Stimulated activated CD4-positive, alpha-beta T cell treated with anti-CD3 and anti-CD28 coated beads, Interleukin-12 subunit alpha, Interleukin-12 subunit beta, amount 100 ng/mL, for 24 hours (primary cell): Measurements from ENCODE around the gene SLC17A6.

Source experiments
- DNase-seq, 2 experiments: peaks; one replicate each; pipeline ENCODE4 v3.0.0-alpha.2; 2020; ENCODE audit warnings: low read depth in 2 of 2

SLC17A6 gene

GRCh38 chr11:22337596-22338485 lies at the start of gene SLC17A6:
TSS of gene SLC17A6 (plus strand) at chr11:22338381. CDS start at chr11:22338534, 153 bp downstream.
- DNase-seq, result no peak

GRCh38 chr11:22302368-22302767 lies 35.8 kb upstream of the SLC17A6 start:
- DNase-seq, result no peak

GRCh38 chr11:22304337-22304961 lies 33.7 kb upstream of the SLC17A6 start:
- no peak for DNase-seq

- DNase-seq, result no peak
These were observed 20.5 kb upstream of the SLC17A6 start for GRCh38 chr11:22317656-22318055.

- no peak for DNase-seq
These were observed 6.4 kb upstream of the SLC17A6 start for GRCh38 chr11:22331771-22332170.

- no peak for DNase-seq
These were observed 1.6 kb upstream of the SLC17A6 start for GRCh38 chr11:22336587-22336986.

- no peak for DNase-seq
These were observed 1.4 kb downstream of the SLC17A6 start for GRCh38 chr11:22339611-22340010.

- no peak for DNase-seq
These were observed 2.1 kb downstream of the SLC17A6 start for GRCh38 chr11:22340235-22340634.

GRCh38 chr11:22340701-22341587 lies 2.8 kb downstream of the SLC17A6 start:
- no peak for DNase-seq

- no peak for DNase-seq
These were observed 3.4 kb downstream of the SLC17A6 start for GRCh38 chr11:22341588-22341931.

GRCh38 chr11:22342211-22343031 lies 4.2 kb downstream of the SLC17A6 start:
- DNase-seq, result no peak

GRCh38 chr11:22343032-22343324 lies 4.8 kb downstream of the SLC17A6 start:
- no peak for DNase-seq

- no peak for DNase-seq
These were observed 5.3 kb downstream of the SLC17A6 start for GRCh38 chr11:22343371-22344032.

GRCh38 chr11:22344081-22344480 lies 5.9 kb downstream of the SLC17A6 start:
- DNase-seq, result no peak

- no peak for DNase-seq
These were observed 8.1 kb downstream of the SLC17A6 start for GRCh38 chr11:22346282-22346681.

- no peak for DNase-seq
These were observed 9.8 kb downstream of the SLC17A6 start for GRCh38 chr11:22347857-22348487.

GRCh38 chr11:22349491-22349890 lies 11.3 kb downstream of the SLC17A6 start:
- DNase-seq, result no peak

- no peak for DNase-seq
These were observed 21.1 kb downstream of the SLC17A6 start for GRCh38 chr11:22359295-22359694.

GRCh38 chr11:22371160-22371559 lies 33.0 kb downstream of the SLC17A6 start:
- DNase-seq, result no peak

GRCh38 chr11:22387126-22387525 lies 48.9 kb downstream of the SLC17A6 start:
- no peak for DNase-seq
